Panc1 (cell line): Measurements from ENCODE around the gene DAD1. TPM values are rescaled to one million over a fixed set of nuclear protein-coding genes. Genes with fewer than 3 reads are reported as not detected.

Experiments
- ATAC-seq: fragments of 200-7000 bp; cut with Tn5 transposase; 2 replicates; pipeline ENCODE4 v1.9.1; 2020; ENCODE audit warnings: mild to moderate bottlenecking, moderate library complexity
- BruUV-seq: library from RNA; stranded (reverse); fragments of 400-500 nt; replicated peaks from 2 replicates; lab custom pipeline; 2021; lab: Mats Ljungman, UMichigan
- CTCF ChIA-PET: fragments of 300-600 bp; sonication (Branson Sonifier 250); formaldehyde crosslinking; loops from one replicate; lab custom pipeline; 2022; ENCODE audit warnings: antibody characterized with exemption; lab: Charles Lee
- POLR2A ChIA-PET: fragments of 300-600 bp; sonication (Branson Sonifier 250); formaldehyde crosslinking; loops from one replicate; lab custom pipeline; 2022; ENCODE audit warnings: antibody characterized with exemption; lab: Charles Lee
- DNase-seq: peaks from one replicate; pipeline ENCODE4 v3.0.0-alpha.2; 2010; ENCODE audit warnings: low read depth, low spot score
- H3K27ac ChIP-seq: 2 replicates; pipeline ENCODE4 v1.5.1; 2011; ENCODE audit warnings: mild to moderate bottlenecking, low read length, inconsistent platforms
- H3K27me3 ChIP-seq: fragments of 200-500 bp; sonication (Bioruptor generic); 2 replicates; pipeline ENCODE4 v1.6.0; 2014; ENCODE audit warnings: low read length, inconsistent platforms; ENCODE audit not compliant: control insufficient read depth, insufficient read depth
- H3K36me3 ChIP-seq: fragments of 200-500 bp; sonication (Bioruptor generic); 2 replicates; pipeline ENCODE4 v1.5.1; 2014; ENCODE audit warnings: inconsistent platforms, mild to moderate bottlenecking, low read length, moderate library complexity; ENCODE audit not compliant: control insufficient read depth, insufficient read depth
- H3K4me1 ChIP-seq: 2 replicates; pipeline ENCODE4 v1.5.1; 2011; ENCODE audit warnings: inconsistent platforms, mild to moderate bottlenecking, low read length, moderate library complexity; ENCODE audit not compliant: control insufficient read depth, insufficient read depth
- H3K4me3 ChIP-seq, 2 experiments: 2 replicates each; pipeline ENCODE4 v1.5.1; 2011 to 2012; ENCODE audit warnings: low read depth in 2 of 2, low read length in 2 of 2, mild to moderate bottlenecking in 2 of 2, inconsistent platforms in 1 of 2, moderate library complexity in 1 of 2
- H3K9me3 ChIP-seq: fragments of 200-500 bp; sonication (Bioruptor generic); 2 replicates; pipeline ENCODE4 v1.5.1; 2014; ENCODE audit warnings: low read depth, mild to moderate bottlenecking, inconsistent platforms, low read length, moderate library complexity; ENCODE audit not compliant: control insufficient read depth, insufficient read depth
- POLR2AphosphoS5 ChIP-seq: IDR thresholded peaks from 2 replicates; pipeline ENCODE4 v1.6.1; 2012; ENCODE audit warnings: mild to moderate bottlenecking, low read depth, low read length, moderate library complexity
- SIN3A ChIP-seq: IDR thresholded peaks from 2 replicates; pipeline ENCODE4 v1.6.1; 2012; ENCODE audit warnings: low read depth, mild to moderate bottlenecking, low read length, moderate library complexity, borderline replicate concordance; ENCODE audit not compliant: insufficient read depth
- TCF7L2 ChIP-seq: IDR thresholded peaks from 2 replicates; pipeline ENCODE4 v1.6.1; 2011; ENCODE audit warnings: mild to moderate bottlenecking, low read depth, low read length, inconsistent platforms
- in situ Hi-C: cut with HindIII; loops from 2 replicates; pipeline ENCODE4 v1.10.0; 2016; ENCODE audit warnings: low sequenced_read_pairs, low pct_unique_long_range_greater_than_20kb
- intact Hi-C: fragments of 100-400 bp; cut with micrococcal nuclease; formaldehyde crosslinking; loops from one replicate; pipeline ENCODE4 v1.10.0; 2022; ENCODE audit not compliant: unreplicated experiment
- total RNA-seq: library from RNA; stranded (reverse); gene quantifications from one replicate; pipeline ENCODE4 v1.2.1, GENCODE V29; 2021; ENCODE audit not compliant: unreplicated experiment
- TF ChIP-seq, protein P1 (sequence below): fragments of 450-650 bp; IDR thresholded peaks from 2 replicates; pipeline ENCODE4 v1.5.1; 2017; ENCODE audit warnings: mild to moderate bottlenecking
- TF ChIP-seq, protein P2 (sequence below), 2 experiments: IDR thresholded peaks; 2 replicates each; pipeline ENCODE4 v1.6.1; 2011 to 2012; ENCODE audit warnings: low read depth in 2 of 2, control low read depth in 1 of 2, low read length in 1 of 2, mild to moderate bottlenecking in 1 of 2, moderate library complexity in 1 of 2; ENCODE audit not compliant: insufficient read depth in 1 of 2

The DAD1 gene
- total RNA-seq, 1 experiment from 2014 or later = 163 TPM

DNA sequence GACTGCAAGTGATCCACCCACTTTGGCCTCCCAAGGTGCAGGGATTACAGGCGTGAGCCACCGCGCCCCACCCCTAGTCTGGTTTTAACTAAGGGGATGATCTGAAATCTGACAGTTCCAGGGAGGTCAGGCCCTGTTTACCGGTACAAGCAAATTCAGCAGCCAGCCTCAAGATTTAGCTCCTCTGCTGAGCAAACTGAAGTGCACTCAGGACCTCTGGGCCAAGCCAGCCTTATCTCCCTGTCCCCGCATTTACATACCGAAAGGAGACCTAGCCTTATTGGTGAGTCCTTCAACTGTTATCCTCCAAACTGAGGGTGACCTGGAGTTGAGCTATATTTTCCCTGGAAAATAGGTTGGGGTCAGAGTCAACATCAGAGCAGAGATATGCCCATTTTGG lies 8.2 kb upstream of the DAD1 start:
- H3K27ac ChIP-seq = no peak overlapping the region
- TF ChIP-seq SIN3A (no peak), TCF7L2 (no peak), POLR2AphosphoS5 (no peak)
- TF ChIP-seq, protein P1, sequence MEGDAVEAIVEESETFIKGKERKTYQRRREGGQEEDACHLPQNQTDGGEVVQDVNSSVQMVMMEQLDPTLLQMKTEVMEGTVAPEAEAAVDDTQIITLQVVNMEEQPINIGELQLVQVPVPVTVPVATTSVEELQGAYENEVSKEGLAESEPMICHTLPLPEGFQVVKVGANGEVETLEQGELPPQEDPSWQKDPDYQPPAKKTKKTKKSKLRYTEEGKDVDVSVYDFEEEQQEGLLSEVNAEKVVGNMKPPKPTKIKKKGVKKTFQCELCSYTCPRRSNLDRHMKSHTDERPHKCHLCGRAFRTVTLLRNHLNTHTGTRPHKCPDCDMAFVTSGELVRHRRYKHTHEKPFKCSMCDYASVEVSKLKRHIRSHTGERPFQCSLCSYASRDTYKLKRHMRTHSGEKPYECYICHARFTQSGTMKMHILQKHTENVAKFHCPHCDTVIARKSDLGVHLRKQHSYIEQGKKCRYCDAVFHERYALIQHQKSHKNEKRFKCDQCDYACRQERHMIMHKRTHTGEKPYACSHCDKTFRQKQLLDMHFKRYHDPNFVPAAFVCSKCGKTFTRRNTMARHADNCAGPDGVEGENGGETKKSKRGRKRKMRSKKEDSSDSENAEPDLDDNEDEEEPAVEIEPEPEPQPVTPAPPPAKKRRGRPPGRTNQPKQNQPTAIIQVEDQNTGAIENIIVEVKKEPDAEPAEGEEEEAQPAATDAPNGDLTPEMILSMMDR = no peak
- TF ChIP-seq, protein P2, sequence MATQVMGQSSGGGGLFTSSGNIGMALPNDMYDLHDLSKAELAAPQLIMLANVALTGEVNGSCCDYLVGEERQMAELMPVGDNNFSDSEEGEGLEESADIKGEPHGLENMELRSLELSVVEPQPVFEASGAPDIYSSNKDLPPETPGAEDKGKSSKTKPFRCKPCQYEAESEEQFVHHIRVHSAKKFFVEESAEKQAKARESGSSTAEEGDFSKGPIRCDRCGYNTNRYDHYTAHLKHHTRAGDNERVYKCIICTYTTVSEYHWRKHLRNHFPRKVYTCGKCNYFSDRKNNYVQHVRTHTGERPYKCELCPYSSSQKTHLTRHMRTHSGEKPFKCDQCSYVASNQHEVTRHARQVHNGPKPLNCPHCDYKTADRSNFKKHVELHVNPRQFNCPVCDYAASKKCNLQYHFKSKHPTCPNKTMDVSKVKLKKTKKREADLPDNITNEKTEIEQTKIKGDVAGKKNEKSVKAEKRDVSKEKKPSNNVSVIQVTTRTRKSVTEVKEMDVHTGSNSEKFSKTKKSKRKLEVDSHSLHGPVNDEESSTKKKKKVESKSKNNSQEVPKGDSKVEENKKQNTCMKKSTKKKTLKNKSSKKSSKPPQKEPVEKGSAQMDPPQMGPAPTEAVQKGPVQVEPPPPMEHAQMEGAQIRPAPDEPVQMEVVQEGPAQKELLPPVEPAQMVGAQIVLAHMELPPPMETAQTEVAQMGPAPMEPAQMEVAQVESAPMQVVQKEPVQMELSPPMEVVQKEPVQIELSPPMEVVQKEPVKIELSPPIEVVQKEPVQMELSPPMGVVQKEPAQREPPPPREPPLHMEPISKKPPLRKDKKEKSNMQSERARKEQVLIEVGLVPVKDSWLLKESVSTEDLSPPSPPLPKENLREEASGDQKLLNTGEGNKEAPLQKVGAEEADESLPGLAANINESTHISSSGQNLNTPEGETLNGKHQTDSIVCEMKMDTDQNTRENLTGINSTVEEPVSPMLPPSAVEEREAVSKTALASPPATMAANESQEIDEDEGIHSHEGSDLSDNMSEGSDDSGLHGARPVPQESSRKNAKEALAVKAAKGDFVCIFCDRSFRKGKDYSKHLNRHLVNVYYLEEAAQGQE (IDR thresholded peaks at IDR 0.05; ENCODE audit: insufficient read depth in 1 of 2, low read depth in 2 of 2, low read length in 1 of 2) = no peak
- ATAC-seq (no peak), DNase-seq (no peak)
- peaks cover 6% of the 10 kb centered on the region; the same call in 1 of the 2 replicates for H3K4me1 ChIP-seq
- no peaks in the 10 kb centered on the region; the same call in 1 of the 2 replicates for H3K36me3 ChIP-seq
- ChIA-PET POLR2A (interaction anchor here (3.6 kb wide), 1 partner anchor 8 kb away, joined by 14 read pairs; the partner anchor contains the start of gene DAD1), CTCF (interaction anchor here (1.6 kb wide), 1 partner anchor 56 kb away, joined by 6 read pairs; no protein-coding TSS in a partner anchor)
- H3K27me3 ChIP-seq = no peaks in the 10 kb centered on the region; the same call in 1 of the 2 replicates
- BruUV-seq = no TSS peak
- peak overlapping the region in 1 of 2 experiments; percentile 80; a peak in 3 of 4 replicates for H3K4me3 ChIP-seq
- intact Hi-C loops (no loop called here), in situ Hi-C loops (no loop called here)
- H3K9me3 ChIP-seq = no peaks in the 10 kb centered on the region

DNA sequence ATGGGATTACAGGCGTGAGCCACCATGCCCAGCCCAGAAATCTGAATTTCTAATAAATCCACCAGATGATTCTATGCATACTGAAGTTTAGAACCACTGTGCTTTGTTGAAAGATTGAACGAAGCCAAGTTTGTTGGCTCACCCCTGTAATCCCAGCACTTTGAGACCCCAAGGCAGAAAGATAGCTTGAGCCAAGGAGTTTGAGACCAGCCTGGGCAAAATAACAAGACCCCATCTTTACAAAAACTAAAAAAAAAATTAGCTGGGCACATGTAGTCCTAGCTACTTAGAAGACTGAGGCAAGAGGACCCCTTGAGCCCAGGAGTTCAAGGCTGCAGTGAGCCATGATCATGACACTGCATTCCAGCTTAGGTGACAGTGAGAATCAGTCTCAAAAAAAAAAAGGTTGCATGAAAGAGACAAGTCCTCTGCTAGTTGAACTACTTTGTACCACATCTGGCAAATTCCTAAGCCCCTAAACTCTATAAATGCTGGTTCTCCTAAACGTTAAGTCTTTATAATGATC lies 7.4 kb upstream of the DAD1 start:
- BruUV-seq = no TSS peak
- no peak for ATAC-seq
- Histone ChIP-seq H3K4me3 (no peak overlapping the region), H3K9me3 (no peaks in the 10 kb centered on the region), H3K4me1 (peaks cover 6% of the 10 kb centered on the region; the same call in 1 of the 2 replicates), H3K27me3 (no peaks in the 10 kb centered on the region; the same call in 1 of the 2 replicates), H3K27ac (no peak overlapping the region), H3K36me3 (no peaks in the 10 kb centered on the region; the same call in 1 of the 2 replicates)
- in situ Hi-C loops = no loop called here
- TF ChIP-seq TCF7L2 (no peak), SIN3A (no peak), POLR2AphosphoS5 (no peak)
- TF ChIP-seq, protein P1 = no peak
- TF ChIP-seq, protein P2 (IDR thresholded peaks at IDR 0.05; ENCODE audit: insufficient read depth in 1 of 2, low read depth in 2 of 2, low read length in 1 of 2) = no peak
- POLR2A ChIA-PET = no interaction called here
- DNase-seq = no peak
- intact Hi-C loops = no loop called here
- CTCF ChIA-PET = no interaction called here
